H1 (cell line): ENCODE data around the gene LOXHD1.

ENCODE experiments used
- CEBPB ChIP-seq: IDR thresholded peaks from 2 replicates; pipeline ENCODE4 v1.6.1; 2012; ENCODE audit warnings: low read depth, low read length
- CHD7 ChIP-seq: fragments of 300-600 bp; sonication (generic); IDR thresholded peaks from 2 replicates; pipeline ENCODE4 v1.7.1; 2012; ENCODE audit warnings: low read length, moderate library complexity, mild to moderate bottlenecking, inconsistent platforms; ENCODE audit not compliant: insufficient replicate concordance
- CREB1 ChIP-seq: IDR thresholded peaks from 2 replicates; pipeline ENCODE4 v1.6.1; 2012; ENCODE audit warnings: inconsistent platforms
- CTCF ChIP-seq, 3 experiments: IDR thresholded peaks; 1 replicate in 2 of 3; 2 replicates in 1 of 3; pipeline versions ENCODE4 v1.5.1 to v1.6.1; 2011; ENCODE audit warnings: low read length in 3 of 3, mild to moderate bottlenecking in 3 of 3, inconsistent platforms in 2 of 3, low read depth in 1 of 3, moderate library complexity in 1 of 3; ENCODE audit not compliant: insufficient read depth in 1 of 3; ENCODE audit errors: control extremely low read depth in 1 of 3
- EGR1 ChIP-seq: IDR thresholded peaks from 2 replicates; pipeline ENCODE4 v1.6.1; 2011; ENCODE audit warnings: low read depth, low read length, borderline replicate concordance
- EP300 ChIP-seq, 2 experiments: IDR thresholded peaks; 1 replicate in 1 of 2; 2 replicates in 1 of 2; pipeline ENCODE4 v1.6.1; 2011 to 2012; ENCODE audit warnings: low read depth in 2 of 2, low read length in 2 of 2, mild to moderate bottlenecking in 2 of 2, borderline replicate concordance in 1 of 2, inconsistent platforms in 1 of 2, moderate library complexity in 1 of 2
- EZH2 ChIP-seq: fragments of 200-600 bp; sonication (generic); IDR thresholded peaks from 2 replicates; pipeline ENCODE4 v1.7.1; 2012; ENCODE audit warnings: low read depth, mild to moderate bottlenecking, moderate library complexity, low read length, inconsistent platforms; ENCODE audit not compliant: severe bottlenecking
- MAX ChIP-seq: IDR thresholded peaks from 2 replicates; pipeline ENCODE4 v1.6.1; 2012; ENCODE audit warnings: inconsistent platforms
- POLR2AphosphoS5 ChIP-seq: IDR thresholded peaks from 2 replicates; pipeline ENCODE4 v1.6.1; 2011; ENCODE audit warnings: low read depth, low read length
- SAP30 ChIP-seq: fragments of 300-600 bp; sonication (generic); IDR thresholded peaks from 2 replicates; pipeline ENCODE4 v1.7.1; 2012; ENCODE audit warnings: low read length, moderate library complexity, mild to moderate bottlenecking, inconsistent platforms; ENCODE audit not compliant: insufficient read depth, insufficient replicate concordance
- TAF1 ChIP-seq: IDR thresholded peaks from 2 replicates; pipeline ENCODE4 v1.6.1; 2011; ENCODE audit warnings: mild to moderate bottlenecking, low read depth, low read length

GRCh38 chr18:46516555-46516954, 140.5 kb downstream of the LOXHD1 start:
- TF ChIP-seq EGR1 (no peak), MAX (no peak), EP300 (IDR thresholded peaks at IDR 0.05; ENCODE audit: borderline replicate concordance in 1 of 2, low read depth in 2 of 2, low read length in 2 of 2) (no peak), CREB1 (no peak), POLR2AphosphoS5 (no peak), EZH2 (no peak), CEBPB (no peak), SAP30 (no peak), CTCF (IDR thresholded peaks at IDR 0.05; ENCODE audit: control extremely low read depth in 1 of 3, insufficient read depth in 1 of 3, low read depth in 1 of 3, low read length in 3 of 3) (no peak), TAF1 (no peak), CHD7 (no peak)
